HG03025 (cell line): ENCODE measurements around the gene C2orf78.

Experiments used
- ATAC-seq: cut with Tn5 transposase; IDR thresholded peaks from one replicate; pipeline ENCODE4 v1.9.1; 2021; ENCODE audit warnings: mild to moderate bottlenecking, moderate library complexity; ENCODE audit not compliant: unreplicated experiment, low FRiP score

C2orf78 gene

DNA sequence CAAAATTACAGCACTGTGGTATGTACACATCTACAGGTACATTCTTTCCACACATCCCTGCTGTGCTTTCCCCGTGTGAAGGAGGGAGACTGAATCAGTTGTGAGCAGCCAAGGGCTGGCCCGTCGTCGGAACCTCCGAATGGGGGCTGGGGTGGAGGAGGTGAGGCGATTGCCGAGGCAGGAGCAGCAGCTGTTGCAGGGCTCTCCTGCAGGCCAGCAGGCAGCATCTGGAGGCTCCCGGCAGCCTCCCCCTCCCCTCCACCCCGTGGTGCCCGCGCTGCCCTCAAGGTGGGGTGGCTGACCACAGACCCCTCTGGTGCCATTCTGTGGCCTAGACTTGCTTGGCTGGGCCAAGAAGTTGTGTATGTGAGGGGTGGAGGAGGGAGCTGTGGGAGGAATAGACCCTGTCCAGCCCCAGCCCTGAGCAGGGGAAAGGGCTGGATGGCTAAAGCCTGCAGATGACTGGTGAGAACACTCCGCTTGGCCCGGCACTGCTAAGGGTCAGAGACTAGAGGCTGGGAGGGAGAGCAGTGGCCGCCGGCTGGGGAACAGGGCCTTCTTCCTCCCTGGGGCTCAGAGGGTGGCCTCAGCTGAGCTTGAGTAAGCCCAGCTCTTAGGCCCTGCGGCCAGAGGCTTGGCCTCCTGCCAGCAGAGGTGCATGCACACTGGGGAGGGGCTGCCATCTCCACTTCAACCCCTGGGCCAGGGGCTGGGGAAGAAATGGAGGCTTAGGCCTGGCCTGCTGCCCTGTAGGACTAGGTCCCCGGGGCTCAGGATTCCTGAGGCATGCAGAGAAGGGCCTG is 52.4 kb downstream of the C2orf78 start:
- no peak for ATAC-seq

DNA sequence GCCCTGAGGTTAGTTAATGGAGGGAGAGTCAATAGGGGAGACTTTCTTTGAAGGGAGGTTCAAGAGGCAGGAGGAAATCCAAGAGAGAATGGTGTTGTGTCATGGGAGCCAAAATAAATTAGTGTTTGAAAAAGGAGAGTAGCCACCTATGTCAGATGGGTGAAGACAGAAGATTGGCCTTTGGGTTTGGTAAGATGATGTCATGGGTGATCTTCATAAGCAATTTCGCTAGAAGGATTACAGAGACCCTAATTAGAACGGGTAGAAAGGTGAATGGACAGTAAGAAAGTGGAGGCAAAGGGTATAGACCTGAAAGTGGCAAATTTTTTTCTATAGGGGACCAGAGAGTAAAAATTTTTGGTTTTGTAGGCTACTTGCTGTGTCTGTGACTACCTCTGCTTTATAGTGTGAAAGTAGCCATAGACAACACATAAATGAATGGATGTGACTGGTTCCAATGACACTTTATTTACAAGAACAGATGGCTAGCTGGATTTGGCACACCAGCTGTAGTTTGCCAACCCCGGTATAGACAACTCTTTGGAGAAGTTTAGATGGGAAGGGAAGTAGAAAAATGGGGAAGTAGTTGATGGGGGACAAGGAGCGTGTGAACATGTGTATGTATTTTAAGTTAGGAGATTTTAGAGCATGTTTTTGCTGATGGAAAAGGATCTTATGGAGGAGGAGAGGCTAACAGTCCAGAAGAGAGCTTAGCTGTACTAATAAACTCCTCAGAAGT is 54.0 kb downstream of the C2orf78 start:
- ATAC-seq: no peak

DNA sequence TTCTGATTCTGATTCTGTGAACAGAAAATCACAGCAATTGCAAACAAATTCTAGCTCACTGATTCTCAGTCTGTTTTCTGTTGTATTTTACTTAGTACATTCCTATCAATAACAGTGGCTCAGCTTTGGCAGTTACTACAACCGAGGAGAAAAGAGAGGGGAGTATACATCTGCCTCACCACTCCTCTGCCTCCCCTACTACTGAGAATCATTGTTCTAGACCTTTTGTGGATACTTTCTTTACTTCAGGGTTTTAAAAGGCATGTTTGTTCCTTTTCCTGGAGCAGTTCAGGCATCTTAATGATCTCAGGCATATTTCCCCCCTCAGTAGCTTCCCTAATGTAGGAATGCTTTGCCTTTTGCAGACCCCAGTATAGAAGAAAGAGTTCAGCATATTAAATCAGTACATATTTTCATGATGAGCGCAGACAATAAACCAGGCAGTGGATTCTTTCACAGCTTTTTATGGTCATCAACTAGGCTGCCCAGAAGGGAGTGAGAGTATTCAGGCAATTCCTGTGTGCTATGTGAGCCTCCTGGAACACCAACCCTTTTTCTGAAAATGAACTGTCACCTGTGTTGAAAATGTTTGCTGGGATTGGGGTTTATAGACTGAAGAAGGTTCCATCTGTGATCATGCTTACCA is 55.0 kb downstream of the C2orf78 start:
- ATAC-seq: no peak

DNA sequence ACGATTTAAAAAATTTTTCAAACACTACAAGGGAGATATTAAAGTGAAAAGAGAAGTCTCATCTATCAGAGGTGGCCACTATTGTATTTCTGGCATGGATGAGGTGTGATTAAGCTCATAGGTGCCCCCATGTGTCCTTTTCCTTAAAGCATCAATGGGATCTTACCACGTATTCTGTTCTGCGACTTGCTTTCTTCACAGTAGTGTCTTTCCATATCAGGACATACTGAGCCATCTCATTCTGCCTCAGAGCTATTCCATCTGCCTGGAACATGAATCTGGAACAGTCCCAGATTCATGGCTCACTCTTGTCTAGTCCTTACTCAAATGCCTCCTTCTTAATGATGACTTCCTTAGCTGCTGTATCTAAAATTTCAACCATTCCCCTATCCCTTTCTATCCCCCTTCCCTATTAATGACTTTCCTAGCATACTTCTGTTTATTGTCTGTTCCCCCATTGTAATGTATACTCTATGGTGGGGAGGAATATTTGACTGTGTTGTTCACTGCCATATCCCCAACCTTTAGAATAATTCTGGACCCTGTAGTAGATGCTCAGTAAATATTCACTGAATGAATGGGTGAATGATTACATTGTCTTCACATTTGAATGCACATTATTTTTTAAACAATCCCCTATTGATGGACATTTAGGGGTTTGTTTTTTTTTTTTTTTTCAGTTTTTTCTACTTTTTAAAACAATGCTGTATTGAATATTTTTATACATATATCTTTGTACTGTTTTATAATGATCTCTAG is 55.8 kb downstream of the C2orf78 start:
- ATAC-seq: no peak

DNA sequence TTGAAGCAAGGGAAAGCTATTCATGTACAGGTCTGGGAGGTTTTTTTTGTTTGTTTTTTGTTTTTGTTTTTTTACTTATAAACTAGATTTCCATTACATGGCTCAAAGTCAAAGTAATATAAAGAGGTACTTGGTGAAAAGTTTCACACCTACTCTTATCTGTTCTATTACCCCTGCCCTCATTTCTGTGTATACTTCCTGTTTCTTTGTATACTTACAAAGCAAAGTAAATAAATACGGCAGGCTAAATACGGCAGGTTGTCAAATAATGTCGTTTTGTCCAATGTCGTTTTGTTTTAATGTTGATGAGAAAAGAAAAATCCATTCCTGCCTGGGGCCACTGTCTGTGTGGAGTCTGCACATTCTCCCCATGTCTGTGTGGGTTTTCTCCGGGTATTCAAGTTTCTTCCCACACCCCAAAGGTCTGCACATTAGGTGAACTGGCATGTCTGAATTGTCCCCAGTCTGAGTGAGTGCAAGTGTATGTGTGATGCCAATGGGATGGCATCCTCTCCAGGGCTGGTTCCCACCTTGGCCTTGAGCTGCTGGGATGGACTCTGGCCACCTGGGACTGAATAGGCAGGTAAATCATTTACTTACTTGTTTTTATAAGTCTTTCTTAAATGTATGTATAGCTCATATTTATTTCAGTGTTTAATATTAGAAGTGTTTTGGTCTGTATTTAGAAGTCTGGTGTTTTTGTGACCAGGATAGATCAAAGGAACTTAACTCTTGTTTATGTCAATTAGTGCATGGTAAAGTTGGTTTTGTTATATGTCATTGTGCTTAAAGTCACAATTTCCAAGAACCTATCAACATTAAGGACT is 58.1 kb downstream of the C2orf78 start:
- no peak for ATAC-seq

DNA sequence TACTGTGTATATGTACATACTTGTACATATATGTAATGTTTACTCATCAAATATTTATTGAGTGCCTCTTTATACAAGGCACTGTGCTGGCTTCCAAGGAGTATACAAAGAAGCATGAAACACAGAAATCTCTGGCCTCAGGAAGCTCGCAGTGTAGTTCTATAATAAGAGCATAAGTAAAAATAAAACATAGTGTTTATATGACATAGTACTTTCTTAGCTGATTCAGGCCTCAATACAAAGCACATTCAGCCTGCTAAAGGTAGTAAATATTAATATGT is 58.7 kb downstream of the C2orf78 start:
- ATAC-seq: no peak

DNA sequence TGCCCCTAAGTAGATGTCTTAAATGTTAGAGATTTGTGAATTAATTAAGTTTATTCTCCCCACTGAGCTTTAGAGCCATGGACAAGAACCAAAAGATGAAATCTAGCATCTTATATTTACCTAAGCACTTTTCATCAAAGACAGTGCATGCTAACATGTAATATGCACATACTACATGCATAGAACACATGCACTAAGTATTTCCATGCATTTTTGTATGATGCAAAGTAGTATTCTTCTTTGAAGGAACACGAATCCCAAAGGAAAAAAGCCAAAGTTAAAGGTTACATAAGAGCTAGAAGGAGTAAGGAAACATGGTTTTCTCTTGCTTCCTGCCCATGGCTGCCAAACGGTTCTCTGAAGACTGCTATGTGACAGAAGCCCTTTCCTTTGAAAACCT is 60.1 kb downstream of the C2orf78 start:
- ATAC-seq: no peak

DNA sequence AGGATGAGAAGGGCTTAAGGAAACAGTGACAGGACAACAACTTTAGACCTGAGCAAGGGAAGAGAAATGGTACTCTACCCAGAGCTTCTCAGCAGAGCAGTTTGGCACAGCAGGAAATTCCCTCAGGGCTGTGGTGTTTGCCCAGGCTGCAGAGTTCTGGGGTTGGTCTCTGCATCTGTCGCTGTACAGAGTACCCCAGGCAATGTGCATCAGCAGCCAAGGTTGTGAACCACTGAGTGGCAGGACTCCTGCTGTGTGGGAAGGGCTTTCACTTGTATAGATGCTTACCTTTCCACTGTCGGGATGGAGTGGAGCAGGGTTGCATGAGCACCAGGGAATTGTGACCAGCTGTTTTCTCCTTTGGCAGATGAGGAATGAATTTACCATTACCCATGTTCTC is 66.0 kb downstream of the C2orf78 start:
- ATAC-seq: no peak

DNA sequence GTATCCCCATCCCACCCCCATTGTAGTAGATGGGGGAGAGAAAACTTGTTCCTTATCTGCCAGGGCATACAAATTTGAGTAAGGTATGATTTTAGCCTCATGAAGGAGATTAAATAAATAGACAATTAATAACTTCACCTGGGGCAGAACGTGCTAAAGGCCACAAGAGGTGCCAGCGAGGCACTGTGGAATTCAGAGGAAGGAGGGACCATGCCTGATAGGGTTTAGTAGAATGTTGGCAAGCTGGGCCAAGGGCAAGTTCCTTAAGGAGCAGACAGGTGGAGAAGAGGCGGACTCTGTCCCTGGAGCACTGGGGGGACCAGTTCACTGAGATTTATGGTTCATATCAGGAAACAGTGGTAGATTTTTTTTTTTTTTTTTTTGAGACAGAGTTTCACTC is 67.3 kb downstream of the C2orf78 start:
- ATAC-seq: no peak

DNA sequence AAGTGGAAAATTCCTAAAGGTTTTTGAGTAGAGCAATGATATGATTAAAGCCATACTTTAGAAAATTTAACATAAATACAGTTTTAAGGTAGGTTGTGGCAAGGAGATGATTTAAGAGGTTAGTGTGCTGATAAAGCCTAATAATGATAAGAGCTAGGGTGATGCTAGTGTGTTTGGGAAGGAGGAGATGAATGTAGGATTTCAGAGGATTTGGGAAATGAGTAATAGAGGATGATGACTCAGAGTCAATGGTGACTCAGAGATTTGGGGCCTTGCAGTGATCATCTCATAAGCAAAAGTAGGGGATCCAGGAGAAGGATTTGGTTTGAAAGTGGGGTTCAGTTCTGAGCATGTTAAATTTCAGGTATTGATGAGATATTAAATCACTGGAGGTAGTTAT is 68.0 kb downstream of the C2orf78 start:
- no peak for ATAC-seq

DNA sequence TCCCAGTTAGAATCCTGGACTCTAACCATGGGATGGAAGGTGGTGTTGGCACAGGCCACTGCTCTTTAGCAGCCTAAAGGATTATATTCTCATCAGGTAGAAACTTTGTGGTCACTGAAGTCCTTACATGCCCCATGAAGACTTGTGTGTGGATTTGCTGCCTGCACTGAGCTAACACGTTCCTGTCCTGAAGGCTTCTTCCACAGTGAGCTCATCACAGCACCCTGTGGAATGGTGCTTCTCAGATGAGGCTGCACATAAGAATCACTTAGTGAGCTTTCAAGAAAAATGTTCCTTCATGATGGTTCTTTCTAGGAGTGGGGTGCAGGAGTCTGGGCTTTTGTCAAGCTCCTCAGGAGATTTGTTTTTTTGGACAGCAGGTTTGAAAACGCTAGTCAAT is 71.5 kb downstream of the C2orf78 start:
- ATAC-seq: no peak

DNA sequence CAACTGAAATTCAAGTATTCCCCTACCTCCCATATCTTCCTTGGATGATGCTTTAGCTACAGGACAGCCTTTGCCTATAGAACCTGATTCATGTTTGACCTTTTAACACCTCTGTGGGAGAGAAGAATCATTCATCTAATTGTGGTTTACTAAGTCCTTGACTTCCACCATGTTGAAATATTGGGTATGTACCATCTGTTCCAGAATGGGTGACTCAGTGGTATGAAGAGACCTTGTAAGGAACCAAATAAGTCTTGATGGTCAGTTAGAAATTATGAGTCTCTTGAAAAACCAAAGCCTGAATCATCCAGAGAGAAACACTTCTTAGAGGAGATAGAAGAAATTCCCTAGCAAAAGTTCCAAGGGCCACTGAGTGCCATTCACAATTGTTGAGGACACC is 72.2 kb downstream of the C2orf78 start:
- no peak for ATAC-seq

DNA sequence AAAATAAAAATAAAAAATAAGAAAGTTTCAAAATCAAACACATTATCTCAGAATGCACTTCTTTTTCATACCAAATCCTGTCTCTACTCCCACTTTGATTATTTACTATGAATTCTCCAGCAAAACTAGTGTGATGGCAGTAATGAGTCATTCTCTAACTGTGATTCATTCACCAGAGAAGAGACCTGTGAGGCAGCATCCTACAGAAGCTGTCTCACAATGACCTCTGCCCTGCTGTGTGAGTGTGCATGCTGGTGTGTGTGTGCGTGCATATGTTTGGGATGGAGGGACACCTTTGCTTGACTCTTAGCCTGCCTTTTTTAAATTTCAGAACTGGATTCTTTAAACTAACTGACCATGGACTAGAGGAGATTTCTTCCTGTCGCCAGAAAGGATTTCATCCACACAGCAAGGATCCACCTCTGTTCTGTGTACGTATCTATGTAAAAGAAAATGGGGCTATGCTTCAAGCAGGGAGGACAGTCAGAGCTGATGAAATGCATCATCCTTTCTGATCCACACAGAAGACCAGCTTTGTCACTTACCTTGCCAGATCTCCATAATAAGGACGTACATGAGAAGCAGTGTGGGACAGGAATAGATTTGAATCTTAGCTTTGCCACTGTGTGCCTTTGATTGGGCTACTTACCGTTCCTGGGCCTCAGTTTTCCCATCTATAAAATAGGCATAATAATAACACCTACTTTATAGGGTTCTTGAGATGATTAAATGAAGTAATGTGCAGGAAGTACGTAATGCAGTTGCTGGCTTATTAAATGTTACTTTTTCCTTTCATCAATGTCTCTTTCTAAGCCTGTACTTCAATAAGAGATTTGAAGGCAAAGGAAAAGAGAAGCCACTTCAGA is 76.0 kb downstream of the C2orf78 start:
- ATAC-seq: no peak

DNA sequence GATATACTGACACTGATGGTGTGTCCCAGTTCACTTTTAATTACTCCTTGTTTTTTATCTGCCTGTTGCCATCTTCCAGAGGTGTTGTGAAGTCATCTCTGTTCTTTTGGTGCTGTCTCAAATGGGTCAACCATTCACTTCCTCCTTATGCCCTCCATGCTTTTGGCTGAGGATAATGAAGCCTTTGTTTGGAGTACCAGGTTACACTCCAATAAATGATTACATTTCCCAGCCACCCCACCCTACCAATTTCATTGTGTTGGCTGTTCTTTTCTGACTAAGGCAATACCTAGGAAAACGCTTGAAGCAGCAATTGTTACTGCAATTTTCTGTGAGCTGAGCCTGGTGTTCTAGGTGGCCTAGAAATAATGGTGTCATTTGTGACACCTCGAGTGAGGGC is 79.0 kb downstream of the C2orf78 start:
- ATAC-seq: no peak
